Esophagus squamous epithelium (tissue), 5 donors: Measurements from ENCODE around the gene PRPF40A. TPM values are rescaled to one million over a fixed set of nuclear protein-coding genes. Genes with fewer than 3 reads are reported as not detected.

Source experiments
- DNase-seq: peaks from one replicate; lab custom pipeline; 2025; lab: John Stamatoyannopoulos, UW
- H3K27ac ChIP-seq, 4 donors: fragments of 200-600 bp; sonication (generic); one replicate each; pipeline ENCODE4 v1.5.1; 2016 to 2019; ENCODE audit warnings: mild to moderate bottlenecking in 1 of 4
- H3K27me3 ChIP-seq, 4 donors: fragments of 200-600 bp; sonication (generic); 1 replicate in 3 of 4; 2 replicates in 1 of 4; pipeline versions ENCODE4 v1.5.1 to v1.6.0; 2017 to 2021; ENCODE audit warnings: antibody characterized with exemption in 1 of 4
- H3K36me3 ChIP-seq, 3 donors: fragments of 200-600 bp; sonication (generic); one replicate each; pipeline ENCODE4 v1.5.1; 2016 to 2019
- H3K4me1 ChIP-seq, 3 donors: fragments of 200-600 bp; sonication (generic); one replicate each; pipeline ENCODE4 v1.5.1; 2017 to 2019
- H3K4me3 ChIP-seq, 4 donors: fragments of 200-600 bp; sonication (generic); 1 replicate in 3 of 4; 2 replicates in 1 of 4; pipeline ENCODE4 v1.5.1; 2016 to 2019; ENCODE audit warnings: mild to moderate bottlenecking in 2 of 4, moderate library complexity in 1 of 4
- H3K9me3 ChIP-seq, 3 donors: fragments of 200-600 bp; sonication (generic); one replicate each; pipeline ENCODE4 v1.5.1; 2016 to 2019
- CTCF ChIP-seq, 6 experiments: fragments of 450-650 bp in 4 of 6; fragments of 200-600 bp in 2 of 6; sonication (generic) in 2 of 6; IDR thresholded peaks; one replicate each; pipeline ENCODE4 v1.5.1; 2016 to 2019; ENCODE audit warnings: antibody characterized with exemption in 6 of 6, mild to moderate bottlenecking in 4 of 6, moderate library complexity in 4 of 6
- POLR2A ChIP-seq, 4 donors: fragments of 450-650 bp; IDR thresholded peaks; one replicate each; pipeline ENCODE4 v1.6.1; 2017; ENCODE audit warnings: antibody characterized with exemption in 4 of 4, mild to moderate bottlenecking in 4 of 4, moderate library complexity in 3 of 4
- WGBS, 2 donors: methylation state at CpG; one replicate each; pipeline ENCODE4 v1.1.5; 2018; 5-methylcytosine and 5-hydroxymethylcytosine counted together
- intact Hi-C: fragments of 100-400 bp; cut with DNase I; formaldehyde crosslinking; loops from one replicate; pipeline ENCODE4 v1.15.0; 2022
- total RNA-seq, 4 donors: library from RNA; depleted of rRNA; stranded (reverse); fragments of >200 nt; gene quantifications; one replicate each; pipeline ENCODE4 v1.1.0, GENCODE V29; 2016
- donor health status: DM: yes; HTN: yes; CAD: no.

PRPF40A gene
- total RNA-seq, 4 donors from 2014 or later = 90.8 to 123 (median 99.6) TPM

GRCh38 chr2:152606081-152606480, 111.2 kb downstream of the PRPF40A start:
- Histone ChIP-seq H3K27ac (no peak overlapping the region), H3K36me3 (no peaks in the 10 kb centered on the region), H3K9me3 (no peaks in the 10 kb centered on the region), H3K27me3 (no peaks in the 10 kb centered on the region), H3K4me1 (no peaks in the 10 kb centered on the region), H3K4me3 (no peak overlapping the region)
- no peak for DNase-seq
- intact Hi-C loops = no loop called here
- no peak for TF ChIP-seq POLR2A (IDR thresholded peaks at IDR 0.05)
- no peak for TF ChIP-seq CTCF (IDR thresholded peaks at IDR 0.05)
- WGBS, 2 donors = 89 to 91% methylated on average over 1 of the region's 1 CpG

- H3K4me3 ChIP-seq = no peak overlapping the region
- no peaks in the 10 kb centered on the region for H3K9me3 ChIP-seq
- no peak overlapping the region for H3K27ac ChIP-seq
- intact Hi-C loops = no loop called here
- no peaks in the 10 kb centered on the region for H3K36me3 ChIP-seq
- no peaks in the 10 kb centered on the region for H3K4me1 ChIP-seq
- TF ChIP-seq CTCF (IDR thresholded peaks at IDR 0.05) = no peak
- TF ChIP-seq POLR2A (IDR thresholded peaks at IDR 0.05) = no peak
- no peak for DNase-seq
- no peaks in the 10 kb centered on the region for H3K27me3 ChIP-seq
- WGBS, 2 donors = 92 to 94% methylated on average over 3 of the region's 3 CpGs
Measured at GRCh38 chr2:152603166-152603565, 114.1 kb downstream of the PRPF40A start.

GRCh38 chr2:152602750-152603149, 114.5 kb downstream of the PRPF40A start:
- Histone ChIP-seq H3K4me1 (no peaks in the 10 kb centered on the region), H3K36me3 (no peaks in the 10 kb centered on the region), H3K4me3 (no peak overlapping the region), H3K9me3 (no peaks in the 10 kb centered on the region), H3K27me3 (no peaks in the 10 kb centered on the region), H3K27ac (no peak overlapping the region)
- WGBS, 2 donors = 85 to 89% methylated on average over 8 of the region's 8 CpGs
- no peak for TF ChIP-seq POLR2A (IDR thresholded peaks at IDR 0.05)
- TF ChIP-seq CTCF (IDR thresholded peaks at IDR 0.05) = no peak
- DNase-seq = no peak
- intact Hi-C loops = no loop called here

Other genes starting within 250 kb of the PRPF40A start
- gene ARL6IP6, start 1.2 kb upstream of the PRPF40A start, total RNA-seq = 10 to 100 TPM in 3 of 4 donors, 1 to 10 TPM in 1; 7.7 to 24.2 (median 19.0) TPM